H1 (cell line): ENCODE measurements around the gene FAM181A. TPM values are rescaled to one million over a fixed set of nuclear protein-coding genes. Genes with fewer than 3 reads are reported as not detected.

Experiments
- CTCF ChIA-PET: fragments of 300-600 bp; sonication (Branson Sonifier 250); formaldehyde crosslinking; loops from one replicate; lab custom pipeline; 2021; ENCODE audit not compliant: partially characterized antibody; lab: Charles Lee
- POLR2A ChIA-PET: fragments of 300-600 bp; sonication (Branson Sonifier 250); formaldehyde crosslinking; loops from one replicate; lab custom pipeline; 2021; ENCODE audit warnings: inconsistent platforms; ENCODE audit not compliant: partially characterized antibody; lab: Charles Lee
- DNase-seq, 2 experiments: peaks; one replicate each; pipeline versions ENCODE4 v3.0.0 to v3.0.0-alpha.2; 2010 to 2022; ENCODE audit warnings: low spot score in 2 of 2, low read depth in 1 of 2, mixed read lengths in 1 of 2
- FAIRE-seq: peaks from 2 replicates; lab custom pipeline; 2011; peaks lifted over from hg19 to GRCh38; lab: Jason Lieb, UNC
- H2AFZ ChIP-seq: 2 replicates; pipeline ENCODE4 v1.8.1; 2012; ENCODE audit warnings: low read length, inconsistent platforms
- H2AK5ac ChIP-seq: 2 replicates; pipeline ENCODE4 v1.6.1; 2013; ENCODE audit warnings: low read depth, low read length
- H2BK120ac ChIP-seq: replicated peaks from 2 replicates; pipeline ENCODE3; 2013; ENCODE audit warnings: low read depth, low read length, inconsistent platforms
- H2BK12ac ChIP-seq: 2 replicates; pipeline ENCODE4 v1.6.1; 2013; ENCODE audit warnings: low read depth, low read length
- H2BK15ac ChIP-seq: 2 replicates; pipeline ENCODE4 v1.6.1; 2013; ENCODE audit warnings: low read length
- H2BK20ac ChIP-seq: 2 replicates; pipeline ENCODE4 v1.6.1; 2013; ENCODE audit warnings: low read length
- H2BK5ac ChIP-seq: 2 replicates; pipeline ENCODE4 v1.6.1; 2013; ENCODE audit warnings: low read depth, low read length
- H3K14ac ChIP-seq: 2 replicates; pipeline ENCODE4 v1.6.1; 2013; ENCODE audit warnings: inconsistent platforms; ENCODE audit not compliant: insufficient read length
- H3K18ac ChIP-seq: 2 replicates; pipeline ENCODE4 v1.6.1; 2013; ENCODE audit warnings: low read length; ENCODE audit errors: extremely low read depth
- H3K23ac ChIP-seq: 2 replicates; pipeline ENCODE4 v1.6.1; 2013; ENCODE audit warnings: inconsistent platforms; ENCODE audit not compliant: insufficient read length
- H3K23me2 ChIP-seq: 2 replicates; pipeline ENCODE4 v1.6.1; 2013; ENCODE audit warnings: low read depth, low read length
- H3K27ac ChIP-seq: 2 replicates; pipeline ENCODE4 v1.6.1; 2011; ENCODE audit warnings: low read depth, low read length, inconsistent platforms
- H3K27me3 ChIP-seq, 4 experiments: replicated peaks in 1 of 4; 1 replicate in 1 of 4; 2 replicates in 3 of 4; pipeline versions ENCODE4 v1.6.1 to v1.8.1; 2011 to 2013; ENCODE audit warnings: low read length in 3 of 4, mild to moderate bottlenecking in 3 of 4, inconsistent platforms in 2 of 4, mixed read lengths in 2 of 4, moderate library complexity in 1 of 4; ENCODE audit not compliant: control insufficient read depth in 3 of 4, insufficient read depth in 3 of 4; ENCODE audit errors: extremely low read depth in 1 of 4
- H3K36me3 ChIP-seq, 4 experiments: 2 replicates each; pipeline versions ENCODE4 v1.6.1 to v1.8.1; 2011 to 2013; ENCODE audit warnings: mild to moderate bottlenecking in 4 of 4, low read length in 3 of 4, moderate library complexity in 2 of 4, control low read depth in 1 of 4, inconsistent platforms in 1 of 4; ENCODE audit not compliant: insufficient read depth in 4 of 4, control insufficient read depth in 2 of 4
- H3K4ac ChIP-seq: replicated peaks from 2 replicates; pipeline ENCODE3; 2013; ENCODE audit warnings: low read length, low read depth, mixed read lengths, inconsistent platforms; ENCODE audit not compliant: insufficient read length
- H3K4me1 ChIP-seq, 4 experiments: replicated peaks in 1 of 4; 1 replicate in 1 of 4; 2 replicates in 3 of 4; pipeline versions ENCODE4 v1.6.1 to v1.8.1; 2011 to 2013; ENCODE audit warnings: low read length in 3 of 4, inconsistent platforms in 2 of 4, mixed read lengths in 1 of 4; ENCODE audit not compliant: insufficient read depth in 4 of 4, control insufficient read depth in 3 of 4
- H3K4me2 ChIP-seq, 2 experiments: 2 replicates each; pipeline versions ENCODE4 v1.6.1 to v1.8.1; 2011 to 2013; ENCODE audit warnings: low read depth in 2 of 2, low read length in 2 of 2, control low read depth in 1 of 2, inconsistent platforms in 1 of 2, mild to moderate bottlenecking in 1 of 2; ENCODE audit not compliant: insufficient read depth in 1 of 2
- H3K4me3 ChIP-seq, 4 experiments: fragments of 200-600, 300-600 bp in 1 of 4; sonication (generic), shearing (Covaris generic), sonication (Bioruptor Twin) in 1 of 4; 2 replicates each; pipeline versions ENCODE4 v1.5.1 to v1.8.1; 2011 to 2016; ENCODE audit warnings: low read length in 4 of 4, low read depth in 3 of 4, control low read depth in 2 of 4, inconsistent platforms in 2 of 4, mild to moderate bottlenecking in 2 of 4, mixed read lengths in 1 of 4, moderate library complexity in 1 of 4; ENCODE audit not compliant: insufficient read depth in 2 of 4; ENCODE audit errors: extremely low read depth in 1 of 4
- H3K56ac ChIP-seq: replicated peaks from 2 replicates; pipeline ENCODE3; 2013; ENCODE audit warnings: low read depth, mild to moderate bottlenecking, mixed read lengths, low read length, inconsistent platforms; ENCODE audit not compliant: insufficient read length
- H3K79me1 ChIP-seq: 2 replicates; pipeline ENCODE4 v1.6.1; 2013; ENCODE audit warnings: low read depth, low read length, control low read depth
- H3K79me2 ChIP-seq, 2 experiments: 2 replicates each; pipeline versions ENCODE4 v1.6.1 to v1.8.1; 2012 to 2013; ENCODE audit warnings: low read length in 2 of 2, mild to moderate bottlenecking in 2 of 2, inconsistent platforms in 1 of 2; ENCODE audit not compliant: insufficient read depth in 2 of 2, control insufficient read depth in 1 of 2
- H3K9ac ChIP-seq, 4 experiments: replicated peaks in 1 of 4; 1 replicate in 1 of 4; 2 replicates in 3 of 4; pipeline versions ENCODE4 v1.6.1 to v1.8.1; 2011 to 2013; ENCODE audit warnings: low read depth in 3 of 4, low read length in 3 of 4, control low read depth in 2 of 4, mild to moderate bottlenecking in 2 of 4, moderate library complexity in 2 of 4, inconsistent platforms in 1 of 4; ENCODE audit errors: extremely low read depth in 1 of 4
- H3K9me3 ChIP-seq, 2 experiments: 2 replicates each; pipeline versions ENCODE4 v1.6.1 to v1.8.1; 2012 to 2013; ENCODE audit warnings: mild to moderate bottlenecking in 2 of 2, moderate library complexity in 2 of 2, control low read depth in 1 of 2, inconsistent platforms in 1 of 2, low read depth in 1 of 2, low read length in 1 of 2, mixed read lengths in 1 of 2; ENCODE audit not compliant: insufficient read depth in 2 of 2
- H4K20me1 ChIP-seq, 2 experiments: replicated peaks in 1 of 2; 2 replicates each; pipeline versions ENCODE3 to v1.8.1; 2011 to 2013; ENCODE audit warnings: inconsistent platforms in 2 of 2, low read length in 2 of 2, mild to moderate bottlenecking in 1 of 2; ENCODE audit not compliant: insufficient read depth in 2 of 2, control insufficient read depth in 1 of 2
- H4K5ac ChIP-seq: 2 replicates; pipeline ENCODE4 v1.6.1; 2013; ENCODE audit warnings: low read length, low read depth, mixed read lengths, inconsistent platforms; ENCODE audit not compliant: insufficient read length
- H4K8ac ChIP-seq: 2 replicates; pipeline ENCODE4 v1.8.0; 2013; ENCODE audit warnings: mild to moderate bottlenecking, moderate library complexity, low read length, inconsistent platforms; ENCODE audit not compliant: insufficient read depth; ENCODE audit errors: extremely low read depth
- H4K91ac ChIP-seq: replicated peaks from 2 replicates; pipeline ENCODE3; 2013; ENCODE audit warnings: low read length, mixed read lengths, inconsistent platforms; ENCODE audit not compliant: insufficient read length
- EP300 ChIP-seq, 2 experiments: IDR thresholded peaks; 1 replicate in 1 of 2; 2 replicates in 1 of 2; pipeline ENCODE4 v1.6.1; 2011 to 2012; ENCODE audit warnings: low read depth in 2 of 2, low read length in 2 of 2, mild to moderate bottlenecking in 2 of 2, borderline replicate concordance in 1 of 2, inconsistent platforms in 1 of 2, moderate library complexity in 1 of 2
- GTF2F1 ChIP-seq: IDR thresholded peaks from 2 replicates; pipeline ENCODE4 v1.6.1; 2012; ENCODE audit warnings: low read depth, low read length, improper control_type of control experiment, borderline replicate concordance
- KDM5A ChIP-seq: fragments of 200-600 bp; IDR thresholded peaks from 2 replicates; pipeline ENCODE4 v1.7.1; 2012; ENCODE audit warnings: mild to moderate bottlenecking, low read length, inconsistent platforms, mixed read lengths
- MAX ChIP-seq: IDR thresholded peaks from 2 replicates; pipeline ENCODE4 v1.6.1; 2012; ENCODE audit warnings: inconsistent platforms
- SP4 ChIP-seq: IDR thresholded peaks from 2 replicates; pipeline ENCODE4 v1.6.1; 2012; ENCODE audit warnings: low read length, inconsistent platforms
- SUZ12 ChIP-seq: fragments of 200-600 bp; sonication (generic); IDR thresholded peaks from 2 replicates; pipeline ENCODE4 v1.6.1; 2012; ENCODE audit warnings: mild to moderate bottlenecking, inconsistent platforms, low read length, moderate library complexity, mixed read lengths
- TAF7 ChIP-seq: optimal IDR thresholded peaks from 2 replicates; pipeline ENCODE3; 2011; ENCODE audit warnings: low read depth, mild to moderate bottlenecking, inconsistent platforms, low read length, moderate library complexity, borderline replicate concordance
- TBP ChIP-seq: IDR thresholded peaks from 2 replicates; pipeline ENCODE4 v1.6.1; 2011; ENCODE audit warnings: low read depth, low read length, improper control_type of control experiment
- ZNF274 ChIP-seq: IDR thresholded peaks from 2 replicates; pipeline ENCODE4 v1.7.0; 2012; ENCODE audit warnings: low read length, borderline replicate concordance; ENCODE audit errors: extremely low read depth
- WGBS, 2 experiments: shearing (Covaris generic) in 1 of 2; methylation state at CpG; one replicate each; pipeline versions ENCODE4 v1.1.6 to v1.1.7; 2013 to 2015; ENCODE audit warnings: low lambda C conversion rate in 2 of 2, mixed read lengths in 2 of 2, inconsistent platforms in 1 of 2, low coverage in 1 of 2, missing lambda C conversion rate in 1 of 2; ENCODE audit not compliant: insufficient replicate concordance in 2 of 2, insufficient coverage in 1 of 2, insufficient read length in 1 of 2; ENCODE audit errors: extremely low coverage in 1 of 2, missing lambda C conversion rate in 1 of 2; 5-methylcytosine and 5-hydroxymethylcytosine counted together
- polyA plus RNA-seq, 7 experiments: library from polyadenylated mRNA; depleted of rRNA in 3 of 7; stranded (reverse) in 5 of 7; unstranded in 2 of 7; fragments of >200 nt in 5 of 7; fragments of 200-250 nt in 2 of 7; gene quantifications; 1 replicate in 5 of 7; 2 replicates in 1 of 7; 4 replicates in 1 of 7; pipeline versions ENCODE4 v1.2.1 to v1.2.3, GENCODE V29; 2011 to 2013; ENCODE audit warnings: missing spikeins in 2 of 7, mixed read lengths in 2 of 7
- total RNA-seq: library from RNA; stranded (reverse); fragmentation: NEBNext Ultra II Directional; extraction: Animal tissue kit (Norgen Biotek cat#: 25700); gene quantifications from 2 replicates; pipeline ENCODE4 v1.2.1, GENCODE V29; 2021
- TF ChIP-seq, protein P1 (sequence below): IDR thresholded peaks from 2 replicates; pipeline ENCODE4 v1.6.1; 2011; ENCODE audit warnings: low read length, improper control_type of control experiment

Gene FAM181A
- total and polyA plus RNA-seq, 2 of the 8 experiments (the other 6 are each of a cell fraction or from before 2014, with no cell fraction given): not detected

DNA sequence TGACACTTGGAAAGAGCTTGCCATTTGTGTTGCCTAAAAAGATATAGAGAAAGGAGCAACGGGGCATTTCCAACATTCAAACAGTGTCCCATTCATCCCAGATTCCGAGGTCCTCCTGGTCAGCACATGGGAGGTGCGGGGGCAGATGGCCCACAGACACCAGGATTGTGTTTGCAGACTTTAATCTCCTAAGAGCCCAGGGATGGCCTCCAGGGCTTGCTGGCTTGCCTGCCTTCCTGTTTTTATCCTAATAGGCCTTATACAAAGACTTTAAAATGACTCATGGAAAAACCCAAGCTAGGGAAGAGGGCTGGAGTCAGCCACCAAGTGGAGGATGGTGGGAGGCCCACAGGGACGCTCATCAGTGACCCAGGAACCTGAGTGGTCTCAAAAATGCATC lies 21.5 kb upstream of the FAM181A start:
- Histone ChIP-seq H3K4me3 (no peak overlapping the region), H4K5ac (no peak overlapping the region), H3K79me2 (no peaks in the 10 kb centered on the region), H3K27me3 (no peaks in the 10 kb centered on the region; a peak in 1 of 7 replicates), H3K56ac (no peak overlapping the region), H2BK5ac (no peak overlapping the region), H3K4ac (no peak overlapping the region), H2AK5ac (no peak overlapping the region), H2BK15ac (no peak overlapping the region), H3K9ac (no peak overlapping the region), H3K9me3 (no peaks in the 10 kb centered on the region), H2BK20ac (no peak overlapping the region), H3K4me2 (no peak overlapping the region), H2AFZ (no peak overlapping the region), H4K91ac (no peak overlapping the region), H3K14ac (no peak overlapping the region), H3K18ac (no peak overlapping the region), H3K36me3 (no peaks in the 10 kb centered on the region), H3K4me1 (peaks cover 0 to 7% (median 3%) of the 10 kb centered on the region in 4 experiments; a peak in 4 of 7 replicates), H4K20me1 (no peaks in the 10 kb centered on the region), H3K27ac (no peak overlapping the region), H3K23me2 (no peaks in the 10 kb centered on the region; the same call in 1 of the 2 replicates), H4K8ac (no peak overlapping the region; the same call in 1 of the 2 replicates), H2BK120ac (no peak overlapping the region), H3K23ac (no peak overlapping the region), H3K79me1 (no peaks in the 10 kb centered on the region), H2BK12ac (no peak overlapping the region)
- 87% methylated on average over 4 of the region's 4 CpGs; no CpG with 5 or more reads in 1 of the 2 experiments for WGBS, 2 experiments
- TF ChIP-seq EP300 (IDR thresholded peaks at IDR 0.05; ENCODE audit: borderline replicate concordance in 1 of 2, low read depth in 2 of 2, low read length in 2 of 2): no peak
- no peak for TF ChIP-seq ZNF274
- TF ChIP-seq TAF7: no peak
- no peak for TF ChIP-seq SP4
- TF ChIP-seq, protein P1, sequence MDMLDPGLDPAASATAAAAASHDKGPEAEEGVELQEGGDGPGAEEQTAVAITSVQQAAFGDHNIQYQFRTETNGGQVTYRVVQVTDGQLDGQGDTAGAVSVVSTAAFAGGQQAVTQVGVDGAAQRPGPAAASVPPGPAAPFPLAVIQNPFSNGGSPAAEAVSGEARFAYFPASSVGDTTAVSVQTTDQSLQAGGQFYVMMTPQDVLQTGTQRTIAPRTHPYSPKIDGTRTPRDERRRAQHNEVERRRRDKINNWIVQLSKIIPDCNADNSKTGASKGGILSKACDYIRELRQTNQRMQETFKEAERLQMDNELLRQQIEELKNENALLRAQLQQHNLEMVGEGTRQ: no peak
- TF ChIP-seq KDM5A: no peak
- TF ChIP-seq MAX: no peak
- no peak for TF ChIP-seq GTF2F1
- TF ChIP-seq TBP: no peak
- TF ChIP-seq SUZ12: no peak
- CTCF ChIA-PET: interaction anchor here (0.6 to 12.9 kb wide), 20 partner anchors 8 to 261 kb away, joined by 3 to 149 read pairs (median 5); partner anchors contain the start of gene PRIMA1
- DNase-seq (no peak), FAIRE-seq (no peak)
- POLR2A ChIA-PET: no interaction called here
